HG02763 (cell line): Measurements from ENCODE around the gene TCF12.
"Not testable (repeated sequence)": the region's sequence is repeated elsewhere in the genome, so short reads cannot be mapped to it uniquely, and the experiment has no call there.

Experiments used
- ATAC-seq: cut with Tn5 transposase; IDR thresholded peaks from one replicate; pipeline ENCODE4 v1.9.1; 2021; ENCODE audit warnings: mild to moderate bottlenecking, moderate library complexity; ENCODE audit not compliant: unreplicated experiment

The TCF12 gene

DNA sequence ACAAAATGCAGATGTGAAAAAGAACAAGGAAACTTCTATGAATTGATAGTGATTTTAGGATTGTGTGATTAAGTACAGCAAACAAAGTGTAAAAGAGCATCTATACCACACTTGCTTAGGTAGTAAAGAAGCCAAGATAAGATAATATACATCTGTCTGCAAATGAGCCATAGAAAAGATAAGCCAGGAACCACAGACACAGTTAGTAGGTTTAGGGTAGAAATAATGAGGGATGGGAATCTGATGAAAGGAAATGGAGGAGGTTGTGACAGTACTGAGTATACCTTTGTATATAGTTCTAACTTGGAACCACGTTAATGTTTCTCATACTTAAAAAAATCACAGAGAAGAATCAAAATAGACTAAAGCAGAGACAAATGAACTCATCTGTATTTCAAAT lies 54.0 kb downstream of the TCF12 start:
- no peak for ATAC-seq

DNA sequence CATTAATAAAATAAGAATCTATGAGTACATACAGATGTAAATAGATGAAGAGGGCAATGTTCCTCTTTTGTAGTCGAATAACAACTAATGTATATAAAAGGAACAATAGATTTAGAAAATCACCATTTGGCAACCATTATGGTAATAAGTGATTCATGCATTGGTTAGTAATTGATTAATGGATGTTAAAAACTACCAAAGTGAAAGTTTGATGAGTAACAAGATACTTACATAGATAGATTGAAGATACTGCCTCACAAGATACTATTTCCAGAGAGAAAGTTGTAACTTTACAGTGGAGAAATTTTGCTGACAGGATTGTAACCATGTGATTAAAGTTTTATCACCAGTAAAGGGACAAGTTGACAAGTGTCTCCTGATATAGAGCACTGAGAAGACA lies 55.0 kb downstream of the TCF12 start:
- no peak for ATAC-seq

DNA sequence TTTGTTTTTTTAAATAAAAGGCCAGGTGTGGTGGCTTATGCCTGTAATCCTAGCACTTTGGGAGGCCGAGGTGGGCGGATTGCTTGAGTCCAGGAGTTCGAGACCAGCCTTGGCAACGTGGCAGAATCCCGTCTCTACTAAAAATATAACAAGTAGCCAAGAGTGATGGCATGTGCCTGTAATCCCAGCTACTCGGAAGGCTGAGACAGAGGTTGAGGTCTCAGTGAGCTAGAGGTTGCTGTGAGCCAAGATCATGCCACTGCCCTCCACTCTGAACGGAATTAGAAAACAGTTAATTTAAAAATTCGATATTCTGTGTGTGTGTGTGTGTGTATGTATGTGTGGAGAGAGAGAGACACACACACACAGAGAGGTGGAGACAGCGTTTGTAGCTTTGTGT lies 58.8 kb downstream of the TCF12 start:
- ATAC-seq, result no peak

DNA sequence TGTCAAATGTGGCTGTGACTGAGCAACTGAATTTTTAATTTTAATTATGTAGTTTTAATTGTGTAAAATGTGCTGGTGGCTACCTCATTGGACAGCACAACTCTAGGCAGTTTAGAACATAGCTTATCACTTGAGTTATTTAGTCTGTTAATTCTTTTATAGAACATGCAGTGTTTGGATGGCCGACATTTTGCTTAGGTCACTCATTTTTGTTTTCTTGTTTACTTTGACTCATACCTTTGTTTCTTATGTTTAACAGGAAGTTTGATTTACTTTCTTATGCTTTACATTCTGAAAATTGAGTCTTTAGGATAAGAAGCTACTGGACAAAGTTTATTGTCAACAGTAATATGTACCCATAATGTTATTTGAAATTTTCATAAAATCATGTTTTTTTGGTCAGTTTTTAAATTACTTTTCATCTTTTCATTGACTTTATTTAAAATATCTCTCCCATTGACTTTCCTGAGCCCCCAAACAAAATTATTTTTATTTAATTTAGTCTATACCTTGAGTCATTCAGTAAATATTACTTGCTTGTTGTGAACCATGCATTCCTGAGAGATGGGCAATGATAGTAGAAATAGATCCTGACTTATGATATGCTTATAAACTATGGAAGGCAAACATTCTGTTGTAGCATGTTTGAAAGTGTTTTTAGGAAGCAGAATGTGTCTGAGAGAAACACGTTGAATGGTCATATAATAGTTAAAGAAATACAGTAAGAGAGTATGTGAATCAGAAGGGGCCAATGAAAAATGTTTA lies 60.6 kb downstream of the TCF12 start:
- no peak for ATAC-seq

DNA sequence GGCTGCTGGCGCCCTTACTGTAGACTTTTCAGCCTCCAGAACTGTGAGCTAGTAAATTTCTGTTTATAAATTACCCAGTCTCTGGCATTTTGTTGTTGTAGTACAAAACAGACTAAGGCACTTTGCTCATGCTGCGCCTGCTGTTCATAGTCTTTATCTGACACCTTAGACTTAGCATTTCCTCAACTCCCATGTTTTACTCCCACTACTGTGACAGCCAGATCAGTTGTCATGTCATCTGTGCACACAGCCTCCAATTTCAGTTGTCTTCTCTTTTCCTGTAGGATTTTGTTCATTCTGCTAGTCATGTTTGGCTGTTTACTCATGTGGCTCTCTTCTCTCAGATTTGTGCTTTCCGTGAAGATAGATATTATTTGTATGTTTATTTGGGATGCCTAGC lies 62.0 kb downstream of the TCF12 start:
- no peak for ATAC-seq

DNA sequence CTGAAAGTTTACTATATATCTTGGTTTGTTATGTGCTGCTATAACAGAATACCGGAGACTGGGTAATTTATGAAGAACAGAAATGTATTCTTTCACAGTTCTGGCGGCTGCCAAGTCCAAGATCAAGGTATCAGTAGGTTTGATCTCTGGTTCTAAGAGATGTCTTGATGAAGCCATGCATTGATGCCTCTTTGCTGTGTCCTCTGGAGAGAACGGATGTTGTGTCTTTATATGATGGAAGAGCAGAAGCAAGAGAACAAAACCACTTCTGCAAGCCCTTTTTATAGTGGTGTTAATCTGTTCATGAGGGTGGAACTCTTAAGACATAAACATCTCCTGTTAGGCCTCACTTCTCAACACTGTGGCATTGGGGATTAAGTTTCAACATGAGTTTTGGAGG lies 62.7 kb downstream of the TCF12 start:
- no peak for ATAC-seq

DNA sequence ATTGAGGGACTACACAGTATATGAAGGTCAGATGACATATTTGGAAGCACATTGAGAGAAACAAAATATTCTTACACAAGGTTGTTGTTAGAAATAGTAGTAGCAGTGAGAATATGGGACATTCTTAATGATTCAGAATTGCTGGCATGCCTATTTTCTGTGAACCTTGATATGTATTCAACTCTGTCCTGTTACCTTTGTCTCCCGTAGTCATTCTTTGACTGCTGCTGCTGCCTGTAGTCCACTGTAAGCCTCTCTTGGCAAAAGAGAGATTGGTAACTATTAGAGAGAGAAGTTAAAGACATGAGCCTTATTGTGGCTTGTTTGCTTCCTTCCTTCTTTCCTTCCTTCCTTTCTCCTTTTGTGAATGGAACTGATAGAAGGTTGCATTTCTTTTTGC lies 64.5 kb downstream of the TCF12 start:
- ATAC-seq, result no peak

DNA sequence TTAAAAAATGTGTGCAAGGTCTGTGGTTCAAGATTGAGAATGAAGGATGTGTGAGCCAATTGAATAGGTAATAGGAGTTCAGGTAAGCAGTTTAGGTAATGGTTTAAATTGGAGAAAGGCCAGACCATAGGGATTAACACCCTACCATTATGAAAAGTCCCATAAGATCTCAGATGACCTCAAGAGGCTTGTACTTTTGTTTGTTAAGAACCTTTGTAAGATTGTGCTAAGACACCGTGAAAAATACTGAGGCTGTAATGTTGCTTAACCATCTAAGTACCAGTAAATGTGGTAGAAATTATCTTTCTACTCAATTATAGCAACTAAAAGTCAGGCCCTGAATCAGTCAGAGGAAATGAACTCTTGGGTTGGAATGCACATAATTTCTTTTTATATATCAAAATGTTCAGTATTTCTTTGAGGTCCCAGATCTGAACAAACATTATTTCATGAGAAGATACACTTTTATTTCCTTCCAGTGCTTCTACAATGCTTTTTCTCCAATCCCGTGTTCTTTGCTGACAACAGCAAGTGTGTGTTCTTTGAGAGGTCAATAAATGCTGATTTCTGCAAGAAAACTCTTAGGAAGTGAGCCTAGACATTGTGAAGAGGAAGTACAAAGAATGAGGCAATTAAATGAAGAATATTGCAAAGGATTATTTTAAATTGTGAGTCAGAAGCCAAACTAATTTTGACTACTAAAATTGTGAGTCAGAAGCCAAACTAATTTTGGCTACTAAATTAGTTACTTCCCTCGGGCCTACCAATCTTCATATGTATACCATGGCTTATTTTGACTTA lies 66.4 kb downstream of the TCF12 start:
- ATAC-seq, result no peak

DNA sequence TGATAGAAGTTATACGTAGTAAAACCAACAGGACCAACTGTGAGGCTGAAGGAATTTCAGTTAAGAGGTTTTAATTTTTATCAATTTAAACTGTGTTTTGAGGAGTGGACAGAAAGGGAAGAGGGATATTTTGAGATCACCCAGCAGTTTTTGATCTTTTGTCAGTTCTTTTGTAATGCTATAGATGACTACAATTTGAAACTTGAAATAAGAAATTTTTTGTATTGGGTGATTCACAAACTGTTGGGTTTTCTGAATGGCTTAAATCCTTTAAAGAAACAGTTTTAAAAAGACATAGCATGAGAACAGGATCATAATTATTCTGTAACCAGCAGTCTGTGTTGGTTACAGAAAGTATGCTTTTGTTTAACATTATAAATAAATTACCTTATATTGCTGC lies 67.4 kb downstream of the TCF12 start:
- no peak for ATAC-seq

DNA sequence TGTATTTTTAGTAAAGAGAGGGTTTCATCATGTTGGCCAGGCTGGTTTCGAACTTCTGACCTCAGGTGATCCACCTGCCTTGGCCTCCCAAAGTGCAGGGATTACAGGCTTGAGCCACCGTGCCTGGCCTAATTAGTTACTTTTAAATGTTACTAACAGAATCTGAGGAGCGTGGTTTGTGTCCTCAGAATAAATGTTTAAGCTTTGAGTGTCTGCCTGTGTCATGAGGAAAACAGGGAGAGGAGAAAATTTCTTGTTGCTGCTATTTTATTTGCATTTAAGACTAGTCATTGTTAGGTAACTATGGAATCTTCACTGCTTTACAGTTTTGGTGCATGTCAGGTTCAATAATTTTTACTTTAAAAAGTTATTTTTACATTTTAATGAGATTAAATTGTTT lies 68.8 kb downstream of the TCF12 start:
- no peak for ATAC-seq

DNA sequence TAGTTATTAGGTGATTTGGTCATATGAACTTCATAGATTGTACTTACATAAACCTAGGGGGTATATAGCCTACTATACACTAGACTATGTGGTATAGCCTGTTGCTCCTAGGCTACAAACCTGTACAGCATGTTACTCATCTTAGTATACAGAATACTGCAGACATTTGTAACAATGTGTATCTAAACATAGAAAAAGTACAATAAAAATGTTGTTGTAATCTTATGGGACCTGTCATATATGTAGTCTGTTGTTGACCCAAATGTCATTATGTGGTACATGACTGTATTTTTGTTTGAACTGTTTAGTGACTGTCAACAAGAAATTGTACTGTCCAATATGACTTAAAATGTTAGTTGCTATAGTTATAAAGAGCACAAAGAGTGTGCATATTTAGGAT lies 69.8 kb downstream of the TCF12 start:
- ATAC-seq, result no peak

DNA sequence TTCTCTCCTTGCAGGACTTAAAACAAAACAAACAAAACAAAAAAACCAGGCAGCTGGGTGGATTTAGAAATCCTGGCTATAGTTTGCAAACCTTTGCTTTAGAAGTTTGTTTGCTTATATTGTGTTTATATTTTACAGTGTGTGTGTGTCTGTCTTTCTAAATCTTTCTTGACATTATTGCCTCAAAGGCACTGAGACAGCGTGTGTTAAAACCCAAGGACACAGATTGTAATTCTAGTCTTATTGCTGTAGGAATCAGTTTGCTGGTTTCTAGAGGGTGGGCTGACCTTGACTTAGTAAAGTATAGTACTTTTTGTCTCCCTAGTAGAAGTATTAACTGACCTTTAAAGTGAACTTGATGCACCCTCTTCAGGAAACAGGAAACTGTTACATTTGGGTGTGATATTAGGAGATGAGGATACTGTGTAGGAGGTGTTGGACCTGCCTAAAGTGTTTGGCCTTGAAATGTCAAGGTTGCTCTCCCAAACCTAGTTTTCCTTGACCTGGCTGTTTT lies 71.0 kb downstream of the TCF12 start:
- no peak for ATAC-seq

DNA sequence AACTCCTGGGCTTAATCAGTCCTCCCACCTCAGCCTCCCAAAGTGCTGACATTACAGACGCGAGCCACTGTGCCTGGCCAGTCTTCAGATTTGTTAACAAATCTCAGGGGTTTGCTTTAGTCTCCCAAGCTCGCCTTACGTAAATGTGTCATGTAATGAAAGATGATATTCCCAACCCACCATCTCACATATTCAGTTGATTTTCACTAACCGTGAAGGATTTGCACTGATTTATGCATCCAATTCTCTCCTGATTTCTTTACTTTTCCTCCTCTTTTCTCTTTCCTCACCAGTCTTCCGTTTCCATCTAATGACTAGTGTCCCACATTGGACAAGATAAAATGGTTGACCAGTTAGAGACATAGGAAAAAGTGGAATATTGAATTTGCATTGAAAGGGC lies 72.6 kb downstream of the TCF12 start:
- ATAC-seq, result no peak

DNA sequence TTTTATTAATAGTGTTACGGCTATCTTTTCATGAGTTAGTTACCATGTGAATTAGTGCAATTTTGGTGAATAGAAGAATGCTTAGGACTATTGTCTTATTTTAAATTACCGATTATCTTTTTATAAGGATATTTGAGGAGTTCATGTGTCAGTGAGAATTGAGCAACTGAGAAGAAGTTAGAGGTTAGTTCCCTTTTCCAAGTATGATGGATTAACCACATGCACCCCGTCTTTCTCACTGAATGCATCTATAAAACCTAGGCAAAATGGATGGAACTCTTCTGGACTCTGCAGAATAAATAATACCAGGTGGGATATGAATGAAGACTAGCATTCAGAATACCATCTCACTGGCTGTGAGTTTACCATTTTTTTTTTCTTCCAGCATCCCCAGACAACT lies 74.3 kb downstream of the TCF12 start:
- no peak for ATAC-seq

DNA sequence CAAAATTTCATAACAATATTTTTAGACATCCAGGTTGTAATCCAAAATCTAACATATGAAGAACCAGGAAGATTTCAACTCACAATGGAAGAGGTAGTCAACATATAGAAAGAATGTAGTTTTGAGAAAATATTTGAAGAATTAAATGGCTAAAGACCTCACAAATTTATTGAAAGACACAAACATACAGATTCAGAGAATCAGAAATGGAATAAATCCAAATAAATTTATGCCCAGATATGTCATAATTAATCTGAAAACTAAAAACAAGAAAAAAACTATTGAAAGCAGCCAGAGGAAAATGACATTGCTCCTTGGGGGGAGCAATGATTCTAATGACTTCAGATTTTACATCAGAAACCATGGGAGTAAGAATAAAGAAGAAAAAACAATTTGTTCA lies 75.8 kb downstream of the TCF12 start:
- ATAC-seq, result no peak

DNA sequence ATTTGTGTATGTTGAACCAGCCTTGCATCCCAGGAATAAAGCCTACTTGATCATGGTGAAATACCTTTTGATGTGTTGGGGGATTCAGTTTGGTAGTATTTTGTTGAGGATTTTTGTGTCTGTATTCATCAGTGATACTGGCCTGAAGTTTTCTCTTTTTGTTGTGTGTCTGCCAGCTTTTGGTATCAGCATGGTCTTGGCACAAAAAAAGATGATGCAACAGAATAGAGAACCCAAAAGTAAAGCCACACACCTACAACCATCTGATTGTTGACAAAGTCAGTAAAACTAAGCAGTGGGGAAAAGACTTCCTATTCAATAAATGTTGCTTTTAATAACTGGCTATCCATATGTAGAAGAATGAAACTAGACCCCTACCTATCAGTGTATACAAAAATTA lies 77.6 kb downstream of the TCF12 start:
- no peak for ATAC-seq

DNA sequence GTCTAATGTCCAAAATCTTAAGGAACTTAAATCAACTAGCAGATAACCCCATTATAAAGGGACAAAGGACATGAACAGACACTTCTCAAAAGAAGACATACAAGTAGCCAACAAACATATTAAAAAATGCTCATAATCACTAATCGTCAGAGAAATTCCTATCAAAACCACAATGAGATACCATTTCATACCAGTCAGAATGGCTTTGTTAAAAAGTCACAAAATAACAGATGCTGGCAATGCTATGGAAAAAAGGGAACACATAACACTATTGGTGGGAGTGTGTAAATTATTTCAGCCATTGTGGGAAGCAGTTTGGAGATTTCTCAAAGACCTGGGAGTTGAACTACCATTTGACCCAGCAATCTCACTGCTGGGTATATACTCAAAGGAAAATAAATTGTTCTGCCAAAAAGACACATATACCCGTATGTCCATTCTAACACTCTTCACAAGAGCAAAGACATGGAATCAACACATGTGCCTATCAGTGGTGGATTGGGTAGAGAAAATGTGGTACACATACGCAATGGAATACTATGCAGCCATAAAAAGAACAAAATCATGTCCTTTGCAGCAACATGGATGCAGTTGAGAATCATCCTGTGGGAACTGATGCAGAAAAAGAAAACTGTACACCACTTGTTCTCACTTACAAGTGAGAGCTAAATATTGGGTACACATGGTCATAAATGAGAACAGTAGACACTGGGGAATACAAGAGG lies 78.5 kb downstream of the TCF12 start:
- ATAC-seq, result no peak

DNA sequence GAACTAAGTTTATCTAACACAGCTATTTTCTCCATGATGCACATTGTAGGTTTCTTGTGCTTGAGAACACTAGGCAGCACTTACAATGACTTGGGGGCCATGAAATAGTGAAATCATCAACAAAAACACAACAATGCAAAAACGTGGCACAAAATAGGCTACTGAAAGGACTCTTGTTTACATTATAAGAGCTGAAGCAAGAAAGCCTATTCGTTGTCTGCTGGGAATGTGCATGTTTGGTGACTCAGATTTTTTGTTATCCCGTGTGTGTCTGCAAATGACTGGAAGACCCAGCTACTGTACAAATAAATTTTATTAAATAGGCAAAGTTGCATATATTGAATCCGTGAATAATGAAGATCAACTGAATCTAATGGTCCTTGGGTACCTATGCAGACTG lies 85.0 kb downstream of the TCF12 start:
- no peak for ATAC-seq

DNA sequence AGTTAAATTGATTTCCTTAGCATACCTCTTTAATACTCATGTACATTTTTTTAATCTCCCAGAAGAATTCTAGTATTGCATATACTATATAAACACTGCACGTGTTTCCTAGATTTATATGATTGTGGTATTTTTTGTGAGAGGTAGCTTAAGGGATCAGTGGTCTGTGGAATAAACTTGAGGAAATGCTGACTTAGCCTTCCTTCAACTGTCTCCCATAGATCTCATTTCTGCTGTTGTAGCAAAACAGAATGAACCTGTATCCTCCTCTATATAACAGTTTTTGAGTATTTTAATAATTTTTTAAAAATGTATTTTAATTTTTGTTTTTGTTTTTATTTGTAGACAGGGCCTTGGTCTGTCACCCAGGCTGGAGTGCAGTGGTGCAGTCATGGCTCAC lies 86.8 kb downstream of the TCF12 start:
- no peak for ATAC-seq

DNA sequence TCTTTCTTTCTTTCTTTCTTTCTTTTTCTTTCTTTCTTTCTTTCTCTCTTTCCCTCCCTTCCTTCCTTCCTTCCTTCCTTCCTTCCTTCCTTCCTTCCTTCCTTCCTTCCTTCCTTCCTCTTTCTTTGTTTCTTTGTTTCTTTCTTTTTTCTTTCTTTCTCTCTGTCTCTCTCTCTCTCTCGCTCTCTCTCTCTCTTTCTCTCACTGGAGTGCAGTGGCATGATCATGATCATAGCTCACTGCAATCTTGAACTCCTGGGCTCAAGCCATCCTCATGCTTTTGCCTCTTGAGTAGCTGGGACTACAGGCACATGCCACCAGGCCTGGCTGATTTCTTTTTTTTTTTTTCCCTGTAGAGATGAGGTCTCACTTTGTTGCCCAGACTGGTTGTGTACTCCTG lies 89.4 kb downstream of the TCF12 start:
- not testable (repeated sequence) for ATAC-seq

DNA sequence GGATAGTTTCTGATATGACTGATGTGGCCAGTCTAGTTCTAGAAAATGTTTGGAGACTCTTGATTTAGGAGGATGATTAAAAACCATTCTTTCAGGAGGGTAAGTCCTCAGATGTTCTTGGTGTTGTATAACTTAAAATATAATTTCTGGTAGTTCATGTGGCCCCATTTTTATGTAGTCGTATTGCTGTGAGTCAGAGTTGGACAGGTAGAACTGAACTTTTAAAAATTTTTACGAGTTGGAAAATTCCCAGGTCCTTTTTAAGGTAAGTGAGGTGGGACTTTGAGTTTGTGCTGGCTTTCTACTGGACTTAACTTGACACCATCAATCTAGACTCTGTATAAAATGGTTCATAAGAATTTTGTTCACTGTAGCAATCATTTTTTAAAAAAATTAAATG lies 92.3 kb downstream of the TCF12 start:
- no peak for ATAC-seq

DNA sequence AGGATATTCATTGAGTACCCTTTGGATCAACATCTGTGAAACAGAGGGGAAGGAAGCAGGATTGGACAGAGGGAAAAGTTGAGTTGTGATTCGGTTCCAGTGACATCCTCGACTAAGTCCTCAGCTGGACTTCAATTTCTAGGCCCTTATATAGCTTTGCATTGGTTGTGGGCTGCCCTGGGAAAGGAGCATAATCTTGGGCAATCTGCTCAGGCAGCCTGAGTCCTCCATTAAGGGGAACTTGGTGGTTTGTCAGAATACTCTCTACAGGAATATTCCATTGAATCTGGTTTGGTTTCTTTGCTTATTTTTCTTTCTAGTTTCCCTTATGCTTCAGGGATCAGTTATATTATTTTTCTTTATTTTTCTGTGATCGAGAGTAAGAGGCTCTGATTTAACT lies 94.1 kb downstream of the TCF12 start:
- no peak for ATAC-seq
